Endothelial cell of umbilical vein (primary cell): ENCODE data around the gene MAP3K15. TPM values are rescaled to one million over a fixed set of nuclear protein-coding genes. Genes with fewer than 3 reads are reported as not detected.

ENCODE experiments used
- BruUV-seq: library from RNA; stranded (reverse); fragments of 400-500 nt; replicated peaks from 2 replicates; lab custom pipeline; 2021; lab: Mats Ljungman, UMichigan
- CTCF ChIA-PET: fragments of 300-600, 350-600 bp; sonication (Branson Sonifier 250); formaldehyde crosslinking; loops from one replicate; lab custom pipeline; 2021; ENCODE audit warnings: antibody characterized with exemption, inconsistent platforms; lab: Charles Lee
- POLR2A ChIA-PET: fragments of 300-600, 350-600 bp; sonication (Branson Sonifier 250); formaldehyde crosslinking; loops from one replicate; lab custom pipeline; 2021; ENCODE audit warnings: antibody characterized with exemption, inconsistent platforms; lab: Charles Lee
- DNase-seq: peaks from one replicate; pipeline ENCODE4 v3.0.0-alpha.2; 2011; ENCODE audit warnings: low read depth, low spot score
- FAIRE-seq: peaks from 2 replicates; lab custom pipeline; 2011; peaks lifted over from hg19 to GRCh38; lab: Jason Lieb, UNC
- H2AFZ ChIP-seq: 2 replicates; pipeline ENCODE4 v1.6.0; 2012; ENCODE audit warnings: low read depth, low read length, control low read depth, inconsistent platforms
- H3K27ac ChIP-seq: 2 replicates; pipeline ENCODE4 v1.5.1; 2011; ENCODE audit warnings: low read depth, mild to moderate bottlenecking, control low read depth, low read length, moderate library complexity; ENCODE audit not compliant: insufficient read depth
- H3K27me3 ChIP-seq, 2 experiments: 2 replicates each; pipeline versions ENCODE4 v1.6.0 to v1.6.1; 2011; ENCODE audit warnings: low read length in 2 of 2, mixed read lengths in 1 of 2; ENCODE audit not compliant: control insufficient read depth in 2 of 2, insufficient read depth in 2 of 2
- H3K36me3 ChIP-seq, 2 experiments: 2 replicates in 1 of 2; 3 replicates in 1 of 2; pipeline ENCODE4 v1.5.1; 2011; ENCODE audit warnings: low read length in 2 of 2, mild to moderate bottlenecking in 1 of 2, moderate library complexity in 1 of 2; ENCODE audit not compliant: control insufficient read depth in 2 of 2, insufficient read depth in 2 of 2; ENCODE audit errors: extremely low read depth in 1 of 2
- H3K4me1 ChIP-seq: 3 replicates; pipeline ENCODE4 v1.5.1; 2011; ENCODE audit warnings: mild to moderate bottlenecking, low read length; ENCODE audit not compliant: control insufficient read depth, insufficient read depth; ENCODE audit errors: extremely low read depth
- H3K4me2 ChIP-seq: 2 replicates; pipeline ENCODE4 v1.6.1; 2011; ENCODE audit warnings: low read length, control low read depth, mixed read lengths; ENCODE audit not compliant: insufficient read depth
- H3K4me3 ChIP-seq, 3 experiments: fragments of 200-600 bp in 1 of 3; sonication (generic), shearing (Covaris generic) in 1 of 3; replicated peaks in 1 of 3; 2 replicates each; pipeline ENCODE4 v1.5.1; 2011 to 2016; ENCODE audit warnings: control low read depth in 3 of 3, low read length in 3 of 3, mild to moderate bottlenecking in 2 of 3, inconsistent platforms in 1 of 3, low read depth in 1 of 3, moderate library complexity in 1 of 3; ENCODE audit not compliant: insufficient read depth in 1 of 3
- H3K79me2 ChIP-seq: 2 replicates; pipeline ENCODE4 v1.6.0; 2012; ENCODE audit warnings: low read length, inconsistent platforms; ENCODE audit not compliant: control insufficient read depth, insufficient read depth
- H3K9ac ChIP-seq: replicated peaks from 2 replicates; pipeline ENCODE3; 2011; ENCODE audit warnings: low read length, control low read depth; ENCODE audit not compliant: insufficient read depth; ENCODE audit errors: extremely low read depth
- H3K9me1 ChIP-seq: replicated peaks from 3 replicates; pipeline ENCODE4 v1.6.0; 2011; ENCODE audit warnings: mild to moderate bottlenecking, low read length; ENCODE audit not compliant: control insufficient read depth, insufficient read depth; ENCODE audit errors: extremely low read depth
- H3K9me3 ChIP-seq: replicated peaks from 2 replicates; pipeline ENCODE4 v1.5.1; 2012; ENCODE audit warnings: low read length, inconsistent platforms; ENCODE audit not compliant: control insufficient read depth, insufficient read depth
- H4K20me1 ChIP-seq: replicated peaks from 2 replicates; pipeline ENCODE3; 2011; ENCODE audit warnings: mild to moderate bottlenecking, low read length; ENCODE audit not compliant: control insufficient read depth, insufficient read depth; ENCODE audit errors: extremely low read depth
- CTCF ChIP-seq, 2 donors: IDR thresholded peaks; 1 replicate in 1 of 2; 2 replicates in 1 of 2; pipeline ENCODE4 v1.5.1; 2011; ENCODE audit warnings: low read length in 2 of 2, mild to moderate bottlenecking in 2 of 2, moderate library complexity in 2 of 2, control low read depth in 1 of 2, inconsistent platforms in 1 of 2, low read depth in 1 of 2; ENCODE audit not compliant: insufficient read depth in 1 of 2; ENCODE audit errors: extremely low read depth in 1 of 2
- EZH2 ChIP-seq: IDR thresholded peaks from 2 replicates; pipeline ENCODE4 v1.6.1; 2012; ENCODE audit warnings: borderline replicate concordance, low read depth, mild to moderate bottlenecking, moderate library complexity, low read length, inconsistent platforms; ENCODE audit not compliant: severe bottlenecking
- FOS ChIP-seq: IDR thresholded peaks from 2 replicates; pipeline ENCODE4 v1.6.1; 2011; ENCODE audit warnings: mild to moderate bottlenecking, low read length, moderate library complexity, borderline replicate concordance; ENCODE audit not compliant: insufficient read depth
- GATA2 ChIP-seq: IDR thresholded peaks from 2 replicates; pipeline ENCODE4 v1.7.0; 2011; ENCODE audit warnings: low read depth, mild to moderate bottlenecking, moderate library complexity, mixed read lengths, low read length; ENCODE audit not compliant: insufficient read length, insufficient read depth
- JUN ChIP-seq: IDR thresholded peaks from 2 replicates; pipeline ENCODE4 v1.6.1; 2011; ENCODE audit warnings: borderline replicate concordance, low read depth; ENCODE audit not compliant: insufficient read length, insufficient read depth
- MAX ChIP-seq: IDR thresholded peaks from 2 replicates; pipeline ENCODE4 v1.6.1; 2011; ENCODE audit not compliant: insufficient read depth, insufficient read length
- MYC ChIP-seq: IDR thresholded peaks from one replicate; pipeline ENCODE4 v1.6.1; 2011; ENCODE audit warnings: mild to moderate bottlenecking, low read depth, low read length
- POLR2A ChIP-seq: IDR thresholded peaks from 2 replicates; pipeline ENCODE4 v1.6.1; 2012; ENCODE audit warnings: low read depth, mild to moderate bottlenecking, control low read depth, low read length
- POLR2AphosphoS5 ChIP-seq: IDR thresholded peaks from 2 replicates; pipeline ENCODE4 v1.6.1; 2012; ENCODE audit warnings: low read depth, mild to moderate bottlenecking, control low read depth, low read length, moderate library complexity; ENCODE audit not compliant: insufficient read depth
- dilution Hi-C: fragments of 300-500 bp; cut with MboI; formaldehyde crosslinking; loops from one replicate; pipeline ENCODE4 v1.15.0; 2019; ENCODE audit warnings: low sequenced_read_pairs; ENCODE audit not compliant: extremely low pct_ligation_motif_present
- intact Hi-C: fragments of 100-400 bp; cut with micrococcal nuclease; formaldehyde crosslinking; loops from one replicate; pipeline ENCODE4 v1.10.0; 2022
- polyA plus RNA-seq, 4 experiments: library from polyadenylated mRNA; depleted of rRNA in 3 of 4; stranded (reverse) in 3 of 4; unstranded in 1 of 4; fragments of >200 nt; gene quantifications; 2 replicates each; pipeline versions ENCODE4 v1.2.1 to v1.2.3, GENCODE V29; 2011 to 2012; ENCODE audit warnings: missing spikeins in 1 of 4
- total RNA-seq: library from RNA; stranded (reverse); gene quantifications from 2 replicates; pipeline ENCODE4 v1.2.3, GENCODE V29; 2021

The MAP3K15 gene
- total and polyA plus RNA-seq, 2 donors (not counting 3 experiments of a cell fraction or from before 2014, with no cell fraction given), result 0.01 to 0.09 TPM

GRCh38 chrX:19358521-19358920 lies 156.8 kb downstream of the MAP3K15 start:
- no peaks in the 10 kb centered on the region for H3K9me3 ChIP-seq
- no peaks in the 10 kb centered on the region for H3K27me3 ChIP-seq
- peaks cover 0 to 12% of the 10 kb centered on the region in 2 experiments for H3K36me3 ChIP-seq
- H3K9me1 ChIP-seq, result no peaks in the 10 kb centered on the region
- no peak overlapping the region for H2AFZ ChIP-seq
- CTCF ChIA-PET, result no interaction called here
- H3K79me2 ChIP-seq, result no peaks in the 10 kb centered on the region
- no peak for DNase-seq
- dilution Hi-C loops, result no loop called here
- H3K4me1 ChIP-seq, result no peaks in the 10 kb centered on the region
- no peak for FAIRE-seq
- no peak overlapping the region for H3K9ac ChIP-seq
- no peaks in the 10 kb centered on the region for H4K20me1 ChIP-seq
- no peak overlapping the region for H3K27ac ChIP-seq
- no peak overlapping the region for H3K4me2 ChIP-seq
- intact Hi-C loops, result no loop called here
- POLR2A ChIA-PET, result no interaction called here
- no peak overlapping the region for H3K4me3 ChIP-seq
- TF ChIP-seq MYC (no peak), POLR2A (no peak), JUN (no peak), FOS (no peak), CTCF (IDR thresholded peaks at IDR 0.05; ENCODE audit: extremely low read depth in 1 of 2, insufficient read depth in 1 of 2, low read depth in 1 of 2, low read length in 2 of 2) (no peak), EZH2 (no peak), POLR2AphosphoS5 (no peak), GATA2 (no peak), MAX (no peak)
- BruUV-seq, result no TSS peak
